ENCODE results near the gene BMF. TPM values are rescaled to one million over a fixed set of nuclear protein-coding genes. Genes with fewer than 3 reads are reported as not detected.

Gene BMF
- total and polyA plus RNA-seq, 4 donors: 0.63 to 10.2 (median 4.0) TPM

DNA sequence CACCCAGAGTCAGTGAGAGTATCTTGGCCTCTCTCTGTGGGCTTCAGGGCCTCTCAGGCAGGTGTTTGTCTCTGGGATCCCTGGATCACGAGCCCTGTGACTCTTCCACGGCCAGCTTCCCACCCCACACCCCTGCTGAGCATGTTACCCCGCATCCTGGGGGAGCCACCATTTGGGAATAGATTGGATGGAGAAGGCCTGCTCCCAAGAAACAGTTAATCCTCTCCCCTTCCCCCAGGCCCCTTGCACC lies 54.1 kb downstream of the BMF start:
- no peak for TF ChIP-seq FOXA2 (IDR thresholded peaks at IDR 0.05)
- TF ChIP-seq FOXA1 (IDR thresholded peaks at IDR 0.05): no peak
- TF ChIP-seq YY1 (IDR thresholded peaks at IDR 0.05): no peak
- TF ChIP-seq, protein P1, sequence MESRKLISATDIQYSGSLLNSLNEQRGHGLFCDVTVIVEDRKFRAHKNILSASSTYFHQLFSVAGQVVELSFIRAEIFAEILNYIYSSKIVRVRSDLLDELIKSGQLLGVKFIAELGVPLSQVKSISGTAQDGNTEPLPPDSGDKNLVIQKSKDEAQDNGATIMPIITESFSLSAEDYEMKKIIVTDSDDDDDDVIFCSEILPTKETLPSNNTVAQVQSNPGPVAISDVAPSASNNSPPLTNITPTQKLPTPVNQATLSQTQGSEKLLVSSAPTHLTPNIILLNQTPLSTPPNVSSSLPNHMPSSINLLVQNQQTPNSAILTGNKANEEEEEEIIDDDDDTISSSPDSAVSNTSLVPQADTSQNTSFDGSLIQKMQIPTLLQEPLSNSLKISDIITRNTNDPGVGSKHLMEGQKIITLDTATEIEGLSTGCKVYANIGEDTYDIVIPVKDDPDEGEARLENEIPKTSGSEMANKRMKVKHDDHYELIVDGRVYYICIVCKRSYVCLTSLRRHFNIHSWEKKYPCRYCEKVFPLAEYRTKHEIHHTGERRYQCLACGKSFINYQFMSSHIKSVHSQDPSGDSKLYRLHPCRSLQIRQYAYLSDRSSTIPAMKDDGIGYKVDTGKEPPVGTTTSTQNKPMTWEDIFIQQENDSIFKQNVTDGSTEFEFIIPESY (IDR thresholded peaks at IDR 0.05): no peak
- TF ChIP-seq TAF1 (conservative IDR thresholded peaks at IDR 0.05): no peak
- TF ChIP-seq, protein P2, sequence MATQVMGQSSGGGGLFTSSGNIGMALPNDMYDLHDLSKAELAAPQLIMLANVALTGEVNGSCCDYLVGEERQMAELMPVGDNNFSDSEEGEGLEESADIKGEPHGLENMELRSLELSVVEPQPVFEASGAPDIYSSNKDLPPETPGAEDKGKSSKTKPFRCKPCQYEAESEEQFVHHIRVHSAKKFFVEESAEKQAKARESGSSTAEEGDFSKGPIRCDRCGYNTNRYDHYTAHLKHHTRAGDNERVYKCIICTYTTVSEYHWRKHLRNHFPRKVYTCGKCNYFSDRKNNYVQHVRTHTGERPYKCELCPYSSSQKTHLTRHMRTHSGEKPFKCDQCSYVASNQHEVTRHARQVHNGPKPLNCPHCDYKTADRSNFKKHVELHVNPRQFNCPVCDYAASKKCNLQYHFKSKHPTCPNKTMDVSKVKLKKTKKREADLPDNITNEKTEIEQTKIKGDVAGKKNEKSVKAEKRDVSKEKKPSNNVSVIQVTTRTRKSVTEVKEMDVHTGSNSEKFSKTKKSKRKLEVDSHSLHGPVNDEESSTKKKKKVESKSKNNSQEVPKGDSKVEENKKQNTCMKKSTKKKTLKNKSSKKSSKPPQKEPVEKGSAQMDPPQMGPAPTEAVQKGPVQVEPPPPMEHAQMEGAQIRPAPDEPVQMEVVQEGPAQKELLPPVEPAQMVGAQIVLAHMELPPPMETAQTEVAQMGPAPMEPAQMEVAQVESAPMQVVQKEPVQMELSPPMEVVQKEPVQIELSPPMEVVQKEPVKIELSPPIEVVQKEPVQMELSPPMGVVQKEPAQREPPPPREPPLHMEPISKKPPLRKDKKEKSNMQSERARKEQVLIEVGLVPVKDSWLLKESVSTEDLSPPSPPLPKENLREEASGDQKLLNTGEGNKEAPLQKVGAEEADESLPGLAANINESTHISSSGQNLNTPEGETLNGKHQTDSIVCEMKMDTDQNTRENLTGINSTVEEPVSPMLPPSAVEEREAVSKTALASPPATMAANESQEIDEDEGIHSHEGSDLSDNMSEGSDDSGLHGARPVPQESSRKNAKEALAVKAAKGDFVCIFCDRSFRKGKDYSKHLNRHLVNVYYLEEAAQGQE (IDR thresholded peaks at IDR 0.05): no peak
- no peak for TF ChIP-seq NR2F2 (IDR thresholded peaks at IDR 0.05)
- TF ChIP-seq HNF4A (conservative IDR thresholded peaks at IDR 0.05): no peak
- no peak for TF ChIP-seq JUND (IDR thresholded peaks at IDR 0.05)
- no peak for TF ChIP-seq RAD21 (IDR thresholded peaks at IDR 0.05)
- no peak for TF ChIP-seq HNF4G (IDR thresholded peaks at IDR 0.05)
- TF ChIP-seq SP1 (IDR thresholded peaks at IDR 0.05): no peak
- TF ChIP-seq RXRA (IDR thresholded peaks at IDR 0.05): no peak
- no peak for TF ChIP-seq GABPA (IDR thresholded peaks at IDR 0.05 in 1 of 2, conservative IDR thresholded peaks at IDR 0.05 in 1 of 2)
- no peak for TF ChIP-seq MAX (IDR thresholded peaks at IDR 0.05)
- Histone ChIP-seq H3K27ac (ENCODE audit: low read depth in 1 of 2, low read length in 2 of 2) (no peak overlapping the region), H3K27me3 (ENCODE audit: control insufficient read depth in 4 of 4, insufficient read depth in 4 of 4, low read length in 3 of 4) (no peaks in the 10 kb centered on the region), H3K4me1 (ENCODE audit: control insufficient read depth in 4 of 4, insufficient read depth in 4 of 4, low read length in 3 of 4) (peaks cover 12 to 27% (median 23%) of the 10 kb centered on the region in 4 donors), H3K9ac (ENCODE audit: low read depth in 1 of 2, low read length in 2 of 2) (no peak overlapping the region), H3K36me3 (ENCODE audit: control insufficient read depth in 4 of 4, insufficient read depth in 3 of 4, low read depth in 1 of 4, low read length in 3 of 4) (no peaks in the 10 kb centered on the region), H3K9me3 (ENCODE audit: control insufficient read depth in 4 of 4, low read length in 3 of 4) (no peaks in the 10 kb centered on the region), H3K4me3 (ENCODE audit: low read depth in 1 of 3, low read length in 3 of 3) (no peak overlapping the region)
- DNase-seq (ENCODE audit: low spot score): no peak
- 92% methylated on average over 3 of the region's 3 CpGs for whole genome bisulfite sequencing

- no peaks in the 10 kb centered on the region for H3K27me3 ChIP-seq (ENCODE audit: control insufficient read depth in 4 of 4, insufficient read depth in 4 of 4, low read length in 3 of 4)
- 89% methylated on average over 14 of the region's 14 CpGs for WGBS
- TF ChIP-seq CTCF (IDR thresholded peaks at IDR 0.05; ENCODE audit: low read depth, low read length, missing input control) (no peak), SP1 (IDR thresholded peaks at IDR 0.05) (no peak), TAF1 (conservative IDR thresholded peaks at IDR 0.05) (no peak), YY1 (IDR thresholded peaks at IDR 0.05) (no peak)
- peaks cover 12 to 27% (median 23%) of the 10 kb centered on the region in 4 donors for H3K4me1 ChIP-seq (ENCODE audit: control insufficient read depth in 4 of 4, insufficient read depth in 4 of 4, low read length in 3 of 4)
- no peaks in the 10 kb centered on the region for H3K36me3 ChIP-seq (ENCODE audit: control insufficient read depth in 4 of 4, insufficient read depth in 3 of 4, low read depth in 1 of 4, low read length in 3 of 4)
- no peak overlapping the region for H3K4me3 ChIP-seq (ENCODE audit: low read depth in 1 of 3, low read length in 3 of 3)
- no peak for DNase-seq (ENCODE audit: low spot score)
- no peak overlapping the region for H3K27ac ChIP-seq (ENCODE audit: low read depth in 1 of 2, low read length in 2 of 2)
- no peak overlapping the region for H3K9ac ChIP-seq (ENCODE audit: low read depth in 1 of 2, low read length in 2 of 2)
- H3K9me3 ChIP-seq (ENCODE audit: control insufficient read depth in 4 of 4, low read length in 3 of 4): no peaks in the 10 kb centered on the region
Measured at GRCh38 chr15:40053831-40054604, 54.7 kb downstream of the BMF start.
